Tibial artery (tissue), 4 donors: ENCODE results near the gene FOXO3.

Experiments
- DNase-seq, 2 donors: peaks; one replicate each; pipeline ENCODE4 v3.0.0-alpha.2; 2019
- H3K27ac ChIP-seq, 2 donors: fragments of 200-600 bp; sonication (generic) in 1 of 2; 1 replicate in 1 of 2; 2 replicates in 1 of 2; pipeline ENCODE4 v1.5.1; 2018 to 2019; ENCODE audit warnings: mild to moderate bottlenecking in 1 of 2
- H3K27me3 ChIP-seq, 2 donors: fragments of 200-600 bp; sonication (generic) in 1 of 2; one replicate each; pipeline versions ENCODE4 v1.5.1 to v1.6.0; 2016 to 2019
- H3K36me3 ChIP-seq, 3 donors: fragments of 200-600 bp; sonication (generic) in 2 of 3; one replicate each; pipeline ENCODE4 v1.5.1; 2016 to 2019; ENCODE audit warnings: mild to moderate bottlenecking in 2 of 3
- H3K4me1 ChIP-seq, 4 donors: fragments of 200-600 bp; sonication (generic) in 2 of 4; 1 replicate in 3 of 4; 2 replicates in 1 of 4; pipeline ENCODE4 v1.5.1; 2016 to 2019
- H3K4me3 ChIP-seq, 2 donors: fragments of 200-600 bp; sonication (generic) in 1 of 2; 1 replicate in 1 of 2; 2 replicates in 1 of 2; pipeline ENCODE4 v1.5.1; 2018 to 2019; ENCODE audit warnings: mild to moderate bottlenecking in 2 of 2
- H3K9me3 ChIP-seq, 3 donors: fragments of 200-600 bp; sonication (generic) in 1 of 3; one replicate each; pipeline ENCODE4 v1.5.1; 2016 to 2019
- intact Hi-C: fragments of 100-400 bp; cut with DNase I; formaldehyde crosslinking; loops from one replicate; pipeline ENCODE4 v1.15.0; 2023; ENCODE audit warnings: low total_unique reads
- TF ChIP-seq, protein P1 (sequence below), 2 experiments: fragments of 200-600 bp in 1 of 2; fragments of 450-650 bp in 1 of 2; IDR thresholded peaks; one replicate each; pipeline ENCODE4 v1.5.1; 2017 to 2019; ENCODE audit warnings: antibody characterized with exemption in 2 of 2, mild to moderate bottlenecking in 1 of 2, moderate library complexity in 1 of 2

The FOXO3 gene

DNA sequence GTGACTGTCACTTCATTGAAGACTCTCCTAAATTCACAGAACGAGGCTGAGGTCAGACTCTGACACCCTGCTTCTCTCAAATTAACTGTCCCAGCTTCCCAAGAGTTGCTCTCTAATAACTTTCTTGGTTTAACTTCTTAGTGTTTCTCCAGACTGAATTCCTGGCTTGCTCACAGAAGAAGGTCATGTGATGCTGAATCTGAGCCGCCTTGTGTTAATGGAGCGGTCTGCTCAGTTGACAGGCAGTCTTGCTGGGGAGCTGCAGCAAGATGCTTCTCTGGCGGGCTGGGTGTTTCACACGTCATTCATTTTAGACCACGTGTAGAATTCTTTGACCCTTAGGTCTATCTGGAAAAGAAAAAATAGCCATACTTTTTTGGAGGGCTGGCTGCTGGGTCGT is 107.3 kb downstream of the FOXO3 start:
- Histone ChIP-seq H3K27ac (no peak overlapping the region), H3K4me1 (peaks cover 0 to 84% (median 50%) of the 10 kb centered on the region in 4 donors), H3K36me3 (peaks cover 34 to 50% (median 37%) of the 10 kb centered on the region in 3 donors), H3K4me3 (no peak overlapping the region), H3K27me3 (no peaks in the 10 kb centered on the region), H3K9me3 (no peaks in the 10 kb centered on the region)
- intact Hi-C loops, result no loop called here
- DNase-seq, result no peak
- TF ChIP-seq, protein P1, sequence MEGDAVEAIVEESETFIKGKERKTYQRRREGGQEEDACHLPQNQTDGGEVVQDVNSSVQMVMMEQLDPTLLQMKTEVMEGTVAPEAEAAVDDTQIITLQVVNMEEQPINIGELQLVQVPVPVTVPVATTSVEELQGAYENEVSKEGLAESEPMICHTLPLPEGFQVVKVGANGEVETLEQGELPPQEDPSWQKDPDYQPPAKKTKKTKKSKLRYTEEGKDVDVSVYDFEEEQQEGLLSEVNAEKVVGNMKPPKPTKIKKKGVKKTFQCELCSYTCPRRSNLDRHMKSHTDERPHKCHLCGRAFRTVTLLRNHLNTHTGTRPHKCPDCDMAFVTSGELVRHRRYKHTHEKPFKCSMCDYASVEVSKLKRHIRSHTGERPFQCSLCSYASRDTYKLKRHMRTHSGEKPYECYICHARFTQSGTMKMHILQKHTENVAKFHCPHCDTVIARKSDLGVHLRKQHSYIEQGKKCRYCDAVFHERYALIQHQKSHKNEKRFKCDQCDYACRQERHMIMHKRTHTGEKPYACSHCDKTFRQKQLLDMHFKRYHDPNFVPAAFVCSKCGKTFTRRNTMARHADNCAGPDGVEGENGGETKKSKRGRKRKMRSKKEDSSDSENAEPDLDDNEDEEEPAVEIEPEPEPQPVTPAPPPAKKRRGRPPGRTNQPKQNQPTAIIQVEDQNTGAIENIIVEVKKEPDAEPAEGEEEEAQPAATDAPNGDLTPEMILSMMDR (IDR thresholded peaks at IDR 0.05), result no peak

DNA sequence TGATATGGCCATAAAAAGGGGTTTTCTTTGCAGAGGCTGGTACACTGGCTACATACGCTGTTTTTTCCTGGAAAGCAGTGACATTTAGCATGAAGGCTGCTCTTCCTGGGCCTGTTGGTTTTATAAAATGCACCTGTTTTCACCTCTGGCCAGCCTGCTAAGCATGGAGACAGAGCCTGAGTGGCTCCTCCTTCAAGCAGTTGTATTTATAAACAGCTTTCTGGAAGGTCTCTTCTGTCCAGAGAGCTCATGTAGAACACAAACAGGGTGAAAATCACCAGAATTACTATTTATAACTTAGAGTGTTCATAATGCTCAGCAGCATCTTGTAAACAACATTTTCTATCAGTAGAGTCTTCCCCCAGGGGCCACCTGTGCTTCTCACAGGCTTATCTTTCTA is 109.0 kb downstream of the FOXO3 start:
- no peak overlapping the region for H3K27ac ChIP-seq
- no peaks in the 10 kb centered on the region for H3K27me3 ChIP-seq
- H3K36me3 ChIP-seq, result peaks cover 24 to 36% (median 29%) of the 10 kb centered on the region in 3 donors
- DNase-seq, result no peak
- peaks cover 0 to 98% (median 62%) of the 10 kb centered on the region in 4 donors for H3K4me1 ChIP-seq
- intact Hi-C loops, result no loop called here
- H3K9me3 ChIP-seq, result no peaks in the 10 kb centered on the region
- no peak overlapping the region for H3K4me3 ChIP-seq
- TF ChIP-seq, protein P1 (IDR thresholded peaks at IDR 0.05), result no peak

DNA sequence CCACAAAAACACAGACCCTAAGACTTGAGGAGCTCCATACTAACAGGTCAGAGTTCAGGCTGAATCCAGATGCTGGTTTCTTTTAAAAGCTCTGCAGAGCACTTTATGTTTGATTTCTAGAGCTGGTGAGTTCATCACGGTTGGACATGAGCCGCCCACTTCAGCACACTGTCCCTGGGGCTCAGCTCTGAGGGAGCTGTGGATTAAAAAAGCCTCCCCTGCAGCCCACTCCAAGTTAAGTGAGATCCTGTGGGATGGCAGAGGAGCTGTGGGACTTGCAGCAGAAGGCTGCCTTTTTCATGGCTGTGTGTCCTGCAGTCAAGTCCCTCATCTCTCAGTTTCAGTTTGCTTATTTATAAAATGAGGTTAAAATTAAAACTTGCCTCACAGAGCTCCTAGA is 110.5 kb downstream of the FOXO3 start:
- DNase-seq, result no peak
- TF ChIP-seq, protein P1 (IDR thresholded peaks at IDR 0.05), result no peak
- peaks cover 8 to 21% (median 20%) of the 10 kb centered on the region in 3 donors for H3K36me3 ChIP-seq
- no peak overlapping the region for H3K27ac ChIP-seq
- no peaks in the 10 kb centered on the region for H3K27me3 ChIP-seq
- H3K4me1 ChIP-seq, result peaks cover 0 to 100% (median 72%) of the 10 kb centered on the region in 4 donors
- no peak overlapping the region for H3K4me3 ChIP-seq
- H3K9me3 ChIP-seq, result no peaks in the 10 kb centered on the region
- intact Hi-C loops, result no loop called here

DNA sequence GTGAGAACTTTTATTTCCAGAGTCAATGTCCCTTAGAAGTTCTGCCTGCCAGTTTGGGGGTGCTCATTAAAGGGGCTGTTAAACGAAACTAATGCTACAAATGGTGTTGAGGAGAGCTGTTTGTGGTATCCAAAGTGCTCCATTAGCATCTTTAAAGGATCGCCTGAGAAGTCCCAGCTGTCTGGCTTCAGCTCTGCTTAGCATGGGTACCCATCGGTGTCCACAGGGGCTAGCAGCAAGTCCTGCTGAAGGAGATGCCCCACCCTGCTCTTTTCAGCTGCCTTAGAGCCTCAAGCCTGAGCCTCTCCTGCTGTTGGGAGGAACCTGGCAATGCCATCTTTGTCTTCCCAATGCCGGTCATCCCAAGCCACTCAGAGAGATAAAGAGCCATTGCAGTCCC is 111.1 kb downstream of the FOXO3 start:
- H3K9me3 ChIP-seq, result no peaks in the 10 kb centered on the region
- no peak for DNase-seq
- H3K27ac ChIP-seq, result no peak overlapping the region
- H3K36me3 ChIP-seq, result peaks cover 7 to 15% (median 14%) of the 10 kb centered on the region in 3 donors
- no peaks in the 10 kb centered on the region for H3K27me3 ChIP-seq
- H3K4me1 ChIP-seq, result peaks cover 0 to 100% (median 76%) of the 10 kb centered on the region in 4 donors
- TF ChIP-seq, protein P1 (IDR thresholded peaks at IDR 0.05), result no peak
- intact Hi-C loops, result no loop called here
- H3K4me3 ChIP-seq, result no peak overlapping the region

DNA sequence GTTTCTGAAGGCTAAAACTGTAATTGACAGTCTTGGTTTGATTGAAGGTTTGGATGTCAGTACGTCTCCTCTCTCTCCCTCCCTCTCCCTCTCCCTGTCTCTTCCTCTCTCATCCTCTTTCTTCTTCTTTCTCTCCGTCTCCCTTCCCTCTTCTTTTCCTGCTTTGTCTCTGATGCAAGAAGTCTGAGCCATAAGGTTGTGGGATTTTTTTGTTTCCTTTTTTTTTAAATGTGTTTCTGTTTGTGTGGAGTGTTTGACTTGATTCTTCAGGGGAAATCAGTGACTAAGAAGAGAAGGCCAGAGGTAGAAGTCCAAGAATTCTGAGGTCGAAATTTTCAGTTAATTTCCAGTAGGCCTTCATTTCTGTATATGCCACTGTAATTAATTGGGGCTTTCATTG is 111.9 kb downstream of the FOXO3 start:
- no peak overlapping the region for H3K4me3 ChIP-seq

More for the DNA sequence above, 111.9 kb downstream of the FOXO3 start:
- intact Hi-C loops, result no loop called here
- Histone ChIP-seq H3K27me3 (no peaks in the 10 kb centered on the region), H3K27ac (no peak overlapping the region), H3K4me1 (peaks cover 0 to 100% (median 77%) of the 10 kb centered on the region in 4 donors), H3K36me3 (peaks cover 7 to 13% (median 10%) of the 10 kb centered on the region in 3 donors), H3K9me3 (no peaks in the 10 kb centered on the region)
- DNase-seq, result no peak
- TF ChIP-seq, protein P1 (IDR thresholded peaks at IDR 0.05), result no peak
